Colonic mucosa (tissue), 4 donors: ENCODE measurements around the gene VIM. TPM values are rescaled to one million over a fixed set of nuclear protein-coding genes. Genes with fewer than 3 reads are reported as not detected.
"Not testable (repeated sequence)": the region's sequence is repeated elsewhere in the genome, so short reads cannot be mapped to it uniquely, and the experiment has no call there.

ENCODE experiments used
- DNase-seq: peaks from one replicate; pipeline ENCODE4 v3.0.0-alpha.2; 2020
- H3K27ac ChIP-seq: fragments of 200-600 bp; one replicate; pipeline ENCODE4 v1.8.0; 2021
- H3K27me3 ChIP-seq: fragments of 200-600 bp; one replicate; pipeline ENCODE4 v1.8.0; 2021
- H3K36me3 ChIP-seq: fragments of 200-600 bp; one replicate; pipeline ENCODE4 v1.8.0; 2021
- H3K4me1 ChIP-seq: fragments of 200-600 bp; one replicate; pipeline ENCODE4 v1.8.0; 2021; ENCODE audit warnings: mild to moderate bottlenecking
- H3K4me3 ChIP-seq: fragments of 200-600 bp; one replicate; pipeline ENCODE4 v1.8.0; 2021
- H3K9ac ChIP-seq, 2 donors: one replicate each; pipeline ENCODE4 v1.7.0; 2013; ENCODE audit warnings: control low read depth in 2 of 2, low read depth in 2 of 2, low read length in 2 of 2
- H3K9me3 ChIP-seq: fragments of 200-600 bp; one replicate; pipeline ENCODE4 v1.8.0; 2021
- CTCF ChIP-seq: fragments of 200-600 bp; IDR thresholded peaks from one replicate; pipeline ENCODE4 v1.8.0; 2022; ENCODE audit warnings: antibody characterized with exemption, mild to moderate bottlenecking
- intact Hi-C: fragments of 100-400 bp; cut with DNase I; formaldehyde crosslinking; loops from one replicate; pipeline ENCODE4 v1.14.1; 2022
- total RNA-seq, 2 donors: library from RNA; stranded (reverse); fragmentation: NEBNext Ultra II Directional in 1 of 2; extraction: Animal tissue kit (Norgen Biotek cat#: 25700) in 1 of 2; gene quantifications; one replicate each; pipeline ENCODE4 v1.2.1, GENCODE V29; 2021
- donor health status: healthy.
- donor health status: DM: no; HTN: no; CAD: no.
- donor health status: DM: no; HTN: no; CAD: no.

VIM gene
- total RNA-seq, 2 donors from 2014 or later = 121 to 326 TPM

- intact Hi-C loops = loop anchor here (5.0 kb wide), 1 partner anchor 423 kb away; no protein-coding TSS in a partner anchor
- no peak overlapping the region for H3K9ac ChIP-seq
- no peak overlapping the region for H3K4me3 ChIP-seq
- no peak for DNase-seq
- TF ChIP-seq CTCF = no peak
- H3K9me3 ChIP-seq = no peaks in the 10 kb centered on the region
- H3K27ac ChIP-seq = no peak overlapping the region
- H3K36me3 ChIP-seq = no peaks in the 10 kb centered on the region
- no peaks in the 10 kb centered on the region for H3K4me1 ChIP-seq
- no peaks in the 10 kb centered on the region for H3K27me3 ChIP-seq
These were observed 22.7 kb downstream of the VIM start for GRCh38 chr10:17250736-17251135.

DNA sequence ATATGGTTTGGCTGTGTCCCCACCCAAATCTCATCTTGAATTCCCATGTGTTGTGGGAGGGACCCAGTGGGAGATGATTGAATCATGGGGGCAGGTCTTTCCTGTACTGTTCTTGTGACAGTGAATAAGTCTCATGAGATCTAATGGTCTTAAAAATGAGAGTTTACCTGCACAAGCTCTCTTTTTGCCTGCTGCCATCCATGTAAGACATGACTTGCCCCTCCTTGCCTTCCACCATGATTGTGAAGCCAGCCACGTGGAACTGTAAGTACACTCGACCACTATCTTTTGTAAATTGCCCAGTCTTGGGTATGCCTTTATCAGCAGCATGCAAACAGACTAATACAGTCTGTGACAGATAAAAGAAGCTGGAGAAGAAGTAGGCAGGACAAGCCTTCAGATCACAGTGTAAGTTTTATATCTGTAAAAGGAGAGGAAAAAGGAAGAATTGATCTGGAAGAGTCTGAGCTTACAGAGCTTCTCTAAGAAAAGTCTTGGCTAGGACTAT, 26.6 kb downstream of the VIM start:
- not testable (repeated sequence) for H3K9ac ChIP-seq, H3K4me1 ChIP-seq, H3K27me3 ChIP-seq, H3K36me3 ChIP-seq, H3K27ac ChIP-seq, DNase-seq, H3K4me3 ChIP-seq, H3K9me3 ChIP-seq
- intact Hi-C loops = loop anchor here (5.0 kb wide), 1 partner anchor 427 kb away; no protein-coding TSS in a partner anchor

- Histone ChIP-seq H3K27me3 (no peaks in the 10 kb centered on the region), H3K4me1 (no peaks in the 10 kb centered on the region), H3K9ac (no peak overlapping the region), H3K4me3 (no peak overlapping the region), H3K9me3 (no peaks in the 10 kb centered on the region), H3K36me3 (no peaks in the 10 kb centered on the region), H3K27ac (no peak overlapping the region)
- intact Hi-C loops = no loop called here
- TF ChIP-seq CTCF = no peak
- DNase-seq = no peak
These were observed 27.5 kb downstream of the VIM start for GRCh38 chr10:17255512-17255911.

- intact Hi-C loops = loop anchor here (2.0 kb wide), 1 partner anchor 413 kb away; no protein-coding TSS in a partner anchor
- Histone ChIP-seq H3K36me3 (no peaks in the 10 kb centered on the region), H3K27me3 (no peaks in the 10 kb centered on the region), H3K27ac (no peak overlapping the region), H3K4me1 (no peaks in the 10 kb centered on the region), H3K4me3 (no peak overlapping the region), H3K9ac (no peak overlapping the region), H3K9me3 (no peaks in the 10 kb centered on the region)
- no peak for TF ChIP-seq CTCF
- DNase-seq = no peak
These were observed 28.0 kb downstream of the VIM start for GRCh38 chr10:17256051-17256450.

GRCh38 chr10:17256627-17257026, 28.6 kb downstream of the VIM start:
- H3K4me3 ChIP-seq = no peak overlapping the region
- intact Hi-C loops = loop anchor here (2.0 kb wide), 1 partner anchor 414 kb away; no protein-coding TSS in a partner anchor
- no peaks in the 10 kb centered on the region for H3K36me3 ChIP-seq
- H3K4me1 ChIP-seq = no peaks in the 10 kb centered on the region
- TF ChIP-seq CTCF = no peak
- H3K9ac ChIP-seq = no peak overlapping the region
- no peak for DNase-seq
- no peaks in the 10 kb centered on the region for H3K9me3 ChIP-seq
- H3K27me3 ChIP-seq = no peaks in the 10 kb centered on the region
- no peak overlapping the region for H3K27ac ChIP-seq

DNA sequence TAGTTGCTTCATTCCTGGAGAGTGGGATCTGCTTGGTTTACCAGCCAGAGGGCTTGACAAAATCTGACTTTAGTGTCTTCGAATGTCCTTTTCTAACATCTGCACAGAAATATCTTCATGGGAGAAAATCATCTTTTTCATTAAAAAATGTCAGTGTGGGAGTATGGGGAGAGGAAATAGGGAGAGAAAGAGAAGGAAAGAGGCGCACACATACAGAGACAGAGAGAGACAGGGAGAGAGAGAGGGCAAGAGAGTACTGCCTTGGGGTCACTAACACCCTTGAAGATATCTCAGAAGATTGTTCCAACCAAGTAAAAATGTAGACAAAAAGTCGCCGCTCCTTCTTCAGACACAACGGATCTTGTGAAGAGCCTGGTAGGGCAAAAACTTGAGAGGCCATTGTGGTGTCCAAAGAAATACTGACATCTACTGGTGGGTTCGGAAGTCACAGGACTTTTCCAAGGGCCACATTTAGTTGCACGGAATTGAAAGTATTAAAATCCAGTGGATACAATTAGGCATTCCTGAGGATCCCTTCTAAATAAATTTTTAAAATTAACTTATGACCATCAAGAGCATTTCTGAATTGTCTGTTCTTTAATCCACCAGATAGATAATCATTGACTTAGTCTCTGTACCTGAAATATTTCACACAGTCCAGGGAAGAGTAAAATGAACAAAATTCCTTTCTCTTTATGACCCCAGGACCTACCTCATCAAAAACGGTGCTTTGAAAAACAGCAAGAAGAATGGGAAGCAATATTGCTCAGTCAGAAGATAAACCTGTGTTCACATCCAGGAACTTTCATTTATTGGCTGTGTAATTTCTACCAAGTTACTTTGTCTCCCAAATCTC, 29.7 kb downstream of the VIM start:
- H3K9me3 ChIP-seq = peaks cover 5% of the 10 kb centered on the region
- H3K9ac ChIP-seq = no peak overlapping the region
- intact Hi-C loops = loop anchor here (2.0 kb wide), 1 partner anchor 415 kb away; no protein-coding TSS in a partner anchor
- H3K4me3 ChIP-seq = no peak overlapping the region
- TF ChIP-seq CTCF = peak; percentile 73
- H3K4me1 ChIP-seq = no peaks in the 10 kb centered on the region
- H3K27me3 ChIP-seq = no peaks in the 10 kb centered on the region
- H3K36me3 ChIP-seq = no peaks in the 10 kb centered on the region
- H3K27ac ChIP-seq = no peak overlapping the region
- DNase-seq = peak; percentile 74
